Stimulated activated CD4-positive, alpha-beta T cell treated with anti-CD3 and anti-CD28 coated beads, Interleukin-4, amount 100 ng/mL, for 1 hour (primary cell): ENCODE results near the gene CNIH2.
"Not testable (repeated sequence)": the region's sequence is repeated elsewhere in the genome, so short reads cannot be mapped to it uniquely, and the experiment has no call there.

Experiments
- DNase-seq: peaks from one replicate; pipeline ENCODE4 v3.0.0-alpha.2; 2020

Gene CNIH2

DNA sequence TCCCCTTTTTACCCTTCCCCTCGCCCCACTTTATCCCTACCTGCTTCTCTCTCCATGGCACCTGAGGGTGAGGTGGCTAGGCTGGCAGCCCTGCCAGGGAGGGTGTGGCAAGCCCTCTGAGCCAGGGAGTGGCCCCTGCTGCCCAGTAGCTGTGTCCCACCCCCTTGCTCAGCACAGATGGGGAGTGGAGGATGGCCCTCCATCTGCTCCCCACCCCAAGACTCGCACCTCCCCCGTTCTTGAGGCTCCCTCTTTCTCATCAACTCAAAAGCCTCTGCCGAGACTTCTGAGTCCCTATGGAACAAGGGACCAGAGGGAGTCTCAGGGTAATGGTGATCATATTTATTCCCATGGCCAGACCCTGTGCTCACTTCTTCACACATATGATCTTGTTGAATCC lies 15.4 kb downstream of the CNIH2 start:
- DNase-seq, result no peak

- no peak for DNase-seq
Measured at GRCh38 chr11:66293777-66294625, 16.0 kb downstream of the CNIH2 start.

- DNase-seq, result no peak
Measured at GRCh38 chr11:66294626-66295620, 16.9 kb downstream of the CNIH2 start.

DNA sequence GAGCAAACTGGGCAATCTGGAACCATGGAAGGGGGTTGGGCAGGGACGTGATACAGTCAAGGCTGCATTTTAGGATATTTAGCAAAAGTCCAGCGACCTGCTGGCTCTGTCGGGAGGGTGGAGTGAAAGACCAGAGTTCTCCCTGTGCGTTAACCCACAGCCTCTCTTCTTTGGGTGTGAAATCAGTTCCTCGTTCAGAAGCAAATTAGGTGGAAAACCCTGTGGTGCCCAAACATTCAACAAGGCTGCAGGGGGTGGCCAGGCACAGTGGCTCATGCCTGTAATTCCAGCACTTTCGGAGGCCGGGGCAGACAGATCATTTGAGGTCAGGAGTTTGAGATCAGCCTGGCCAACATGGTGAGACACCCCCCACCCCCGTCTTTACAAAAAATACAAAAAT lies 19.6 kb downstream of the CNIH2 start:
- no peak for DNase-seq

DNA sequence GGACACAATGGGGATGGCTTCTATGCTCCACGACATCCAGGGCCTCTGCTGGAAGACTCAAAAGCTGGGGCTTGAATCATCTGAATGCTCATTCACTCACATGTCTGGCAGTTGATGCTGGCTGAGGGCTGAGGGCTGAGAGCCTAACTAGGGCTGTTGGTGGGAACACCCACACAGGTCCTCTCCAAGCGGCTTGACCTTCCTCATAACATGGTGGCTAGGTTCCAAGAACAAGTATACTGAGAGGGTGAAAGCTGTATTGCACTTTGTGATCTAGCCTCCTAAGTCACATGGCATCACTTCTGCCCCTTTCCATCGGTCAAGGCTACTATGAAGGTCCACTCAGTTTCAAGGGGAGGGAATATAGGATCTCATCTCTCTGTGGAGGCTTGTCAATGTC lies 21.2 kb downstream of the CNIH2 start:
- DNase-seq, result no peak

DNA sequence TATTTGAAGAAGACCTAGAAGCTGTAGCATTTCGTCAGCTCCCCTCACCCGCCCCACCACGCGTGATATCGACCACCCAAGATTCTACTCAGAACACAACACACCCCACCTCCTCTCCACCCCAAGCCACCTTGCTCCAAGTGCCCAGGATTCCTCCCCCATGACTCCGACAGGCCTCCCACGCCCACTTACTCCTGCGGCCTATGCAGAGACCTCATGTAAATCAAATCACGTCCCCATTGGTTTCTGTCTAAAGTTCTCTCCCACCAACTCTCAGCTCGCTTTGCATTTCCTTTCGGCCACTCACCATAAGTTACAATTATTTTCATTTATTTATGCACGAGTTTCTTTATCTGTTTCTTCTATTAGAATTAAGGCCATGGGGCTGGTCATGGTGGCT lies 24.7 kb downstream of the CNIH2 start:
- no peak for DNase-seq

DNA sequence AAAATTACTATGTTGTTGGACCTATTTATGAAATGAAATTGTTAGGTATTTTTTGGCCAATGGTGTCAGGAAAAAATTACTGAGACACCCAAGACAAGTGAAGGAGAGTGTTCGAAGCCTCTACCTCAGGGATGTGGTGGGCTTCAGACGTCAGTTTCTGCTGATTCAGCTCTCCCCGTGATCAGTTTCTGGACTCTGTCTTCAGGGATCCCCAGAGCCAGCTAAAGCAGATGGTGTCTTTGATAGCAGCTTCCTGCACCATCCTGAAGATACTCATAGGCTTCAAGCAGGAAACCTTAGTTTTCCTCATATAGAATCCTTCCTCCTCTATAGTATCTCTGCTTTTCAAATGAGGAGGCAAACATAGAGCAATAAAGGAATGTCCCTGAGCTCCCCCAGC lies 31.5 kb downstream of the CNIH2 start:
- no peak for DNase-seq

GRCh38 chr11:66310324-66310723 lies 32.3 kb downstream of the CNIH2 start:
- no peak for DNase-seq

DNA sequence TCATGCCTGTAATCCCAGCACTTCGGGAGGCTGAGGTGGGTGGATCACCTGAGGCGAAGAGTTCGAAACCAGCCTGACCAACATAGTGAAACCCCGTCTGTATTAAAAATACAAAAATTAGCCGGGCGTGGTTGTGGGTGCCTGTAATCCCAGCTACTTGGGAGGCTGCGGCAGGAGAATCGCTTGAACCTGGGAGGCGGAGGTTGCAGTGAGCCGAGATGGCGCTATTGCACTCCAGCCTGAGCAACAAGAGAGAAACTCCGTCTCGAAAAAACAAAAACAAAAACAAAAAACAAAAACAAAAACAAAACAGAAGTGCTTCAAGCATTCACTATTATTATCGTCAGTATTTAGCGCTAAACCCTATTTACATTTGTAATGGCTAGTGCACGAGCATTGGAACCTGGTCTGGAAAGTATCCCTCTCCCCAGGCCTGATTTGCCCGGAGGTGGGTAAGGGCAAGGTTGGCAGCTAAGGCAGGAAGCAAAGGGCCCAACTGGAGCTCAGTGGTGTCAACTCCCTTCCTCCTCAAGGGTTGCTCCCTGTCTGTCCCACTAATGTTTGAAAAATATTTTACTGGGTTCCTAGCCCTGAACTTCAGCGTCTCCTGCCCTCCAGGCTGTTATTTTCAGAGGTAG lies 32.9 kb downstream of the CNIH2 start:
- not testable (repeated sequence) for DNase-seq

GRCh38 chr11:66311470-66311964 lies 33.5 kb downstream of the CNIH2 start:
- DNase-seq, result no peak

GRCh38 chr11:66311965-66312548 lies 34.1 kb downstream of the CNIH2 start:
- peak; percentile 96 for DNase-seq

GRCh38 chr11:66312549-66313320 lies 34.8 kb downstream of the CNIH2 start:
- peak; percentile 98 for DNase-seq

DNA sequence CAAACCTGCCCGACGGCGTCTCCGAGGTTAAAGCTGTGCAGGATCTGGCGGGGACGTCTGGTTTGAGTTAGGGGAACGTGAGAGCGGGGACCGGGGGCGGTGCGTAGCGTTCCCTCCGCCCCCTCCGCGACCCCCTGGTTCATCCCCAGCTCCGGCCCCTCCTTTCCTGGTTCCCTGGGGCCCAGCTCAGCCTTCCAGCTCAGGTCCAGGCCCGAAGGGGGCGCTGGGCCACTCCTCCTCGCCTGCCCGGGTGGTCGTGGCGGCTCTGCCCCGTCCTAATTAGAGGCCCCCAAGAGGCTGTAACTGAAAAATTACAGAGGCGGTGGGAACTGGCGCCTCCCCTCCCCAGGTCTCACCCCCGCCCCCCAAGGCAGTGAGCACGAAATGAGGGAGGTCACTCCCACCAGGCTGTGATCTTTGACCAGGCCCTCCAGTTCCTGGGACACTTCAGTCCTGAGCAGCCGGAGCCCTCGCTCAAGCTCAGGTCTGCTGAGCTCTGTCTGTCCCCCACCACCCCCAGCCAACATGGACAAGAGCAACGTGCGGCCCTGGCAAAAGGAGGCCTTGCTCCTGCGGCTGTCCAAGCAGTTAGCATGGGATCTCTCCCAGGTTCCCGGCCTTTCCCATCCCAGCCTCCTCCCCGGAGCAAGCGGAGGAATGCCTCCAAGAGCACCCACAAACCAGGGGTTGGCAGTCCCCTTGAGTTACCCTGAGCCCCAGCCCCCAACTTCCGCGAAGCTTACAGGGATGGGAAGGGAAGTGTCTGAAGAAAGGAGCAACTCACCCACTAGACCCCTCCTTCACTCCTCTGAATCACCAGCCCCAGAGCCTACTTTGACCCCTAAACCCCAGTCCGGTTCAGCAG lies 35.6 kb downstream of the CNIH2 start:
- DNase-seq, result no peak

GRCh38 chr11:66314186-66314501 lies 36.2 kb downstream of the CNIH2 start:
- DNase-seq, result no peak

DNA sequence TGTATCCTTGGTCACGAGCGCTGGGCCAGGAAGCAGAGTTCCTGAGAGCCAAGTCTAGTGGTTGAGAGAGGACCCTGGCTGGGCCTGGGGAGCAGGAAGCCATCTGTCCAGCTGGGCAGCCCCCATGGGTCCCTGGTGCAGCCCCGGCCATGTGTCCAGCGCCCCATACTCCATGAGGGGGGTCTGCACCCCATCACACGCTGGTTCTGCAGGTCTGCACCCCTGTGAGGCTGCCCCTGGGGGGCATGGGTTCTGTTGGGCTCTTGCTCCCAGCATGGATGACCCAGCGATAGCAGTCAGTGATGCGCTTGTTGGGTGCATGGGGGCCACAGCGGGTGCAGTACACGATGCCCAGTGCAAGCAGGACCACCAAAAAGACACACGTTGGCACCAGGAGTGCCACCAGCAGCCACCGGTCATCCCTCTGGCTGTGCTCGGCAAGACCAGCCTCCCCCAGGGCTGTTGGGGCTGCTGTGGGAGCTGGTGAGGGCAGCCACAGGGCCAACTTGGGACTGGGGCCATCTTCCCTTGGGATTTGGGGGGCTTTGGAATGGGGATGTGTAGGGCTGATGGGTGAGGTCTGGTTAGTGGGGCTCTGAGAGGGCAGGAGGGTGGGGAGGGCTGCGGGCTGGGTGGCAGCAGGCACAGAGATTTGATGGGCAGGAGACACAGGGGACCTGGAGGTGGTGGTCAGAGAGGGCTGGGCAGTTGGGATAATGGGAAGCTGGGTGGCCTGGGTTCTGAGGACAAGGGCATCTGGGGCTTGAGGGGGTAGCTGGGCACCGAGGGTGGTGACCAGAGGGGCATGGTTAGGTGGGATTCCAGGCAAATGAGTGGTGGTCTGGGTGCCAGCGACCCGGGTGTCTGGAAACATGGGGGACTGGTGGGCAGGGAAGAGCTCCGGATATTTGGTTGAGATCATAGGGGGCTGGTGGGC lies 36.9 kb downstream of the CNIH2 start:
- no peak for DNase-seq

DNA sequence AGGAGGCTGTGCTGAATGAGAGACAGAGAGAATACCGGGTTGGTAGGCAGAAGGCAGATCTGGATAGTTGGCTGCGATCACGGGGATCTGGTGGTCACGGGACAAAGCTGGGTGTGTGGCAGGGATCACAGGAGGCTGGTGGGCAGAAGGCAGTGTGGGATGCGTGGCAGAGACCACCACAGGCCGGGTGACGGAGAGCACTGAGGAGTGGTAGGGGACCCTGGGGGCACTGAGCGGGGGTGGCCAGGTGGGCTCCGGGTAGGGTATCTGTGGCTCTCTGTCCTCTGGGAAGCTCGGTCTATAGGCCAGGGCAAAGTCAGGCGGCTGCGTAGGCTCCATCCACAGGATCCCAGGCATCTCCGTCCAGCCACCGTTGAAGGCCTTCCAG lies 37.5 kb downstream of the CNIH2 start:
- no peak for DNase-seq

DNA sequence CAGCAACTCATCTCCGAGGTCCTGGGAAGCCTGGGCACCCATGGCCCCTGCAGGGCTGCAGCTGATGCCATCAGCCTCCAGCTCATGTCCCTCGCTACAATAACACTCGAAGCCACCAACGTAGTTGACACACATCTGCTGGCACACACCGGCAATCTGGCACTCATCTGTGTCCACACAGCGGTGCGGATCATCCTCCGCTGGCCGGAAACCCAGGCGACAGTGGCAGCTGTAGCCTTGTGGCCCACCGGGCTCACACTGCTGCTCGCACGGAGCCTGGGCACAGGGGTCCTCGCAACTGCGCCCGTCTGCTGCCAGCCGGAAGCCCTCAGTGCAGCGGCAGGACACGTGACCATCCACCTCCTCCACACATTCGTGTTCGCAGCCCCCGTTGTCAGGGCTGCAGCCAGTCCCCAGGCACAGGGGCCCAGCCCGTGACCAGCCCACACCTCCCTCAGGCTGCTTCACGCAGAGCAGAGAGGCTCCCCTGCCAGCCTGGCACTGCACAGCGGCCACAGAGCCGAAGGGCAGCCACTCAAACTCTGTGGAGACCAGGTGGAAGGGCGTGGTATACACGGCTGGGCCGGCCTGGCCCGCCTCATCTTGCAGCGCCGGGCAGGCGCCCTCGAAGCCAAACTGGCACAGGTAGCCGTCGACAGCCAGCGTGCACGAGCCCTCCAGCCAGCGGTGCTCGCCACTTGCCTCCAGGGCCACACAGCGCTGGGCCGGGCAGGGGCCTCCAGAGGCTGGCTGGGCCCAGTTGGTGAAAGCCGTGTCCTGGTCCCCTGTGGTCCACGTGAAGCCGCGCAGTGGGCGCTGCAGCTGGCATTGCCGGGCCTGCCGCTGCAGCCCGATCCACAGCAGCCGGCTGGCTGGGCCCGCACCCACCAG lies 38.2 kb downstream of the CNIH2 start:
- DNase-seq, result no peak

DNA sequence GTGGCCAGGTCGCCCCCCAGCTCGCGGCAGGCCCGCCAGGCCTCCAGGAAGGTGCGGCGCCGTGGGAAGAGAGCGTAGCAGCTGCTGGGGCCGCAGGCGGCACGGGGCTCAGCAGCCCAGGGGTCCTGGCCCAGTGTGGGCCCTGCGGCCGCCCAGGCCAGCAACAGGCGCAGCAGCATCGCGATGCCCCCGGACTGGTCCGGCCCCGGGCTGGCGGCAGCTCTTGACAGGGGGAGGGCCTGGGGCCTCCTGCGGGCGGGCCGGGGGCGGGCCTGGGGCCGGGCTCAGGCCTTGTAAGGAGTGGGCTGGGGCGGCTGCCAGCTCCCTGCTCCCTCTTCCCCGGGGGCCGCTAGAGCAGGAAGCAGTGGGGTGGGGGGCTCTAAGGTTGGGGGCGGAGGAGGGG lies 38.9 kb downstream of the CNIH2 start, which contains the start of gene CD248:
Gene CD248 (minus strand): TSS at position 196 of the 403 bp plus-strand sequence. CDS start 17 bp downstream, at position 179.
- DNase-seq, result no peak

GRCh38 chr11:66317322-66317722 lies 39.3 kb downstream of the CNIH2 start:
- DNase-seq, result peak; percentile 46
